ENCODE results near the gene PDE4B. TPM values are rescaled to one million over a fixed set of nuclear protein-coding genes. Genes with fewer than 3 reads are reported as not detected.

PDE4B gene
- total and polyA plus RNA-seq, 2 donors from 2014 or later, result 2.0 to 8.7 TPM

DNA sequence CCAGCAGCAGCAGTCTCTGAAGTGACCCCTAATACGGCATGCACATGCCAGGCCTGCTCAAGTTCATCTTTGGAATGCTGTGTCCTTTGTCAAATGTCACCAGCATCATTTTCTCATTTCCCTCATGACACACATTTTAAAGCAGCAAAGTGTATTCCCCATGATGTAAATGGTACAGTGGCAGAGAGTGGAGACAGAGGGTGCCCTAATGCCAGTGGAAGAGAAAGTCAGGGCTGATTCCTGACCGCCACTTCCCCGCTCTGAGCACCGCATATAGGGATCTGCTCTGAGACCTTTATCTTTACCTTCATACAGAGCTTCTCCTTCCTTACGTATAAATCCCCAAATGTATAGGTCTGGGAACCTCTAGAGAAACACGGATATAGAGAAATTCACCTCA lies 518.9 kb downstream of the PDE4B start:
- Histone ChIP-seq H3K9me3 (ENCODE audit: control insufficient read depth in 2 of 3, insufficient read depth in 1 of 3, low read length in 3 of 3) (no peaks in the 10 kb centered on the region), H3K9ac (ENCODE audit: low read length in 3 of 3) (no peak overlapping the region), H3K4me1 (ENCODE audit: control insufficient read depth in 2 of 3, insufficient read depth in 2 of 3, low read depth in 1 of 3, low read length in 3 of 3) (no peaks in the 10 kb centered on the region), H3K4me3 (ENCODE audit: low read length in 3 of 3) (no peak overlapping the region), H3K27ac (ENCODE audit: low read depth in 2 of 2, low read length in 2 of 2) (no peak overlapping the region), H3K27me3 (ENCODE audit: control insufficient read depth, insufficient read depth, low read length) (no peaks in the 10 kb centered on the region), H3K36me3 (ENCODE audit: control insufficient read depth in 2 of 3, insufficient read depth in 3 of 3, low read length in 3 of 3) (no peaks in the 10 kb centered on the region)
- no peak for FAIRE-seq
- TF ChIP-seq, protein P1, sequence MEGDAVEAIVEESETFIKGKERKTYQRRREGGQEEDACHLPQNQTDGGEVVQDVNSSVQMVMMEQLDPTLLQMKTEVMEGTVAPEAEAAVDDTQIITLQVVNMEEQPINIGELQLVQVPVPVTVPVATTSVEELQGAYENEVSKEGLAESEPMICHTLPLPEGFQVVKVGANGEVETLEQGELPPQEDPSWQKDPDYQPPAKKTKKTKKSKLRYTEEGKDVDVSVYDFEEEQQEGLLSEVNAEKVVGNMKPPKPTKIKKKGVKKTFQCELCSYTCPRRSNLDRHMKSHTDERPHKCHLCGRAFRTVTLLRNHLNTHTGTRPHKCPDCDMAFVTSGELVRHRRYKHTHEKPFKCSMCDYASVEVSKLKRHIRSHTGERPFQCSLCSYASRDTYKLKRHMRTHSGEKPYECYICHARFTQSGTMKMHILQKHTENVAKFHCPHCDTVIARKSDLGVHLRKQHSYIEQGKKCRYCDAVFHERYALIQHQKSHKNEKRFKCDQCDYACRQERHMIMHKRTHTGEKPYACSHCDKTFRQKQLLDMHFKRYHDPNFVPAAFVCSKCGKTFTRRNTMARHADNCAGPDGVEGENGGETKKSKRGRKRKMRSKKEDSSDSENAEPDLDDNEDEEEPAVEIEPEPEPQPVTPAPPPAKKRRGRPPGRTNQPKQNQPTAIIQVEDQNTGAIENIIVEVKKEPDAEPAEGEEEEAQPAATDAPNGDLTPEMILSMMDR (IDR thresholded peaks at IDR 0.05; ENCODE audit: borderline replicate concordance, extremely low read depth, insufficient read depth), result no peak
- no peak for DNase-seq
- intact Hi-C loops (cut with DNase I), result no loop called here

DNA sequence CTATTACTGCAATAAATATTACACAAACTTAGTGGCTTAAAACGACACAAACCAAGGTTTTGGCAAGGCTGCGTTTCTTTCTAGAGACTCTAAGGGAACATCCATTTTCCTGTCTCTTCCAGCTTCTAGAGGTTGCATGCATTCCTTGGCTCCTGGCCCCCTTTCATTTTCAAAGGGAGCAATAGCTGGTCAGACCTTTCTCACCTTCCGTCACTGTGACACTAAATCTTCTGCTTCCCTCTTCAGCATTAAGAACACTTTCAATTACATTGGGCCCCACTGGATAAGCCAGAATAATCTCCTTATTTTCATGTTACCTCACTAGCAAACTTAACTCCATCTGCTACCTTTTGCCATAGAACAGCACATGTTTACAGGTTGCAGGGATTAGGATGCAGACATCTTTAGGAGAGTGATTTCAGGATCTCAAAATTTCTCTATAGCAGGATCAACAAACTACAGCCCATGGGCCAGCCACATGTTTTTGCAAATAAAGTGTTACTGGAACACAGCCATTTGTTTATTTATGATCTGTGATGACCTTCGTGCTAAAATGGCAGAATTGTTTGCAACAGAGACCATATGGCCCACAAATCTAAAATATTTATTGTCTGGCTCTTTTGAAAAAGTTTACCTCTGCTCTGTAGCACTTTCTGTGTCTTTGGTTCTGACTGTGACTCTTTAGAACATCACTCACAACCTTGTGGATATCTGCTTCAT lies 519.7 kb downstream of the PDE4B start:
- TF ChIP-seq, protein P1 (IDR thresholded peaks at IDR 0.05; ENCODE audit: borderline replicate concordance, extremely low read depth, insufficient read depth), result no peak
- Histone ChIP-seq H3K4me1 (ENCODE audit: control insufficient read depth in 2 of 3, insufficient read depth in 2 of 3, low read depth in 1 of 3, low read length in 3 of 3) (no peaks in the 10 kb centered on the region), H3K27me3 (ENCODE audit: control insufficient read depth, insufficient read depth, low read length) (no peaks in the 10 kb centered on the region), H3K4me3 (ENCODE audit: low read length in 3 of 3) (no peak overlapping the region), H3K36me3 (ENCODE audit: control insufficient read depth in 2 of 3, insufficient read depth in 3 of 3, low read length in 3 of 3) (no peaks in the 10 kb centered on the region), H3K9ac (ENCODE audit: low read length in 3 of 3) (no peak overlapping the region), H3K9me3 (ENCODE audit: control insufficient read depth in 2 of 3, insufficient read depth in 1 of 3, low read length in 3 of 3) (no peaks in the 10 kb centered on the region), H3K27ac (ENCODE audit: low read depth in 2 of 2, low read length in 2 of 2) (no peak overlapping the region)
- peak in 2 of 5 donors; percentile 51 to 74 for DNase-seq
- intact Hi-C loops (cut with DNase I), result no loop called here
- no peak for FAIRE-seq

DNA sequence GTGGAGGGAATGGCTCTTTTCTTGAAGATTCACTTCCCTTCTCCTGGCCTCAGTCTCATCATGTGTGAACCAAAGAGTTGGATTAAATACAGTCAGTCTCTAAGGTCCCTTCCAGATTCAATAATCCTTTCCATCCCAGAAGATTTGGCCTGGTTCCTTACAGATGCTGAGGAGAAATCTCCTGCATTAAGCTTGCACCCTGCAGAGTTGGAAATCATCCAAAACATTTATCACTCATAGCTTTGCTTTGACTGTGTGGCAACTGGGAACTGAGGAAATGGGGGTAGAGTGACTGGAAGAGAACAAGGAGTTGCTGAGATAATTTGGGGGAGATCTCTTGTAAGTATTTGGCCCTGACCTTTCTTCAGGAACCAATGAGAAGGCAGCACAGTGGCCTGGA lies 520.7 kb downstream of the PDE4B start:
- Histone ChIP-seq H3K4me3 (ENCODE audit: low read length in 3 of 3) (no peak overlapping the region), H3K27me3 (ENCODE audit: control insufficient read depth, insufficient read depth, low read length) (no peaks in the 10 kb centered on the region), H3K9me3 (ENCODE audit: control insufficient read depth in 2 of 3, insufficient read depth in 1 of 3, low read length in 3 of 3) (no peaks in the 10 kb centered on the region), H3K9ac (ENCODE audit: low read length in 3 of 3) (no peak overlapping the region), H3K36me3 (ENCODE audit: control insufficient read depth in 2 of 3, insufficient read depth in 3 of 3, low read length in 3 of 3) (no peaks in the 10 kb centered on the region), H3K27ac (ENCODE audit: low read depth in 2 of 2, low read length in 2 of 2) (no peak overlapping the region), H3K4me1 (ENCODE audit: control insufficient read depth in 2 of 3, insufficient read depth in 2 of 3, low read depth in 1 of 3, low read length in 3 of 3) (no peaks in the 10 kb centered on the region)
- FAIRE-seq, result no peak
- DNase-seq, result no peak
- TF ChIP-seq, protein P1 (IDR thresholded peaks at IDR 0.05; ENCODE audit: borderline replicate concordance, extremely low read depth, insufficient read depth), result no peak
- intact Hi-C loops (cut with DNase I), result no loop called here

DNA sequence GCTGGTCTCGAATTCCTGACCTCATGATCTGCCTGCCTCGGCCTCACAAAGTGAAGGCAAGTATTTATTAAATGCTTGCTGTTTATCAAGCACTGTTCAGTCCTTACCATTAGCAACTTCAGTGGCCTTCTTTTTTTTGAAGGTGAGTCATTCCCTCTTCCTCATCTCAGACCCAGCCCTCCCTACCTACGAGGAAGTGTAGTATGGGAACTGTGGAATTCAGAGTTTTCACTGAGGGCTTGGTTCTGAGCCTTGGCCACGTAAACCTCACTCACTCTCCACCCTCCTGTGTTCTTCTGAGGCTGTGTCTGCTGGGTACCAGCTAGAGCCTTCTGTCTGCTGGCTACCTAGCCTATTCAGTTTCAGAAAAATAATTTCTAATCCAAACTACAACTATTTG lies 523.0 kb downstream of the PDE4B start:
- Histone ChIP-seq H3K4me1 (ENCODE audit: control insufficient read depth in 2 of 3, insufficient read depth in 2 of 3, low read depth in 1 of 3, low read length in 3 of 3) (no peaks in the 10 kb centered on the region), H3K27me3 (ENCODE audit: control insufficient read depth, insufficient read depth, low read length) (no peaks in the 10 kb centered on the region), H3K9ac (ENCODE audit: low read length in 3 of 3) (no peak overlapping the region), H3K9me3 (ENCODE audit: control insufficient read depth in 2 of 3, insufficient read depth in 1 of 3, low read length in 3 of 3) (no peaks in the 10 kb centered on the region), H3K27ac (ENCODE audit: low read depth in 2 of 2, low read length in 2 of 2) (no peak overlapping the region), H3K4me3 (ENCODE audit: low read length in 3 of 3) (no peak overlapping the region), H3K36me3 (ENCODE audit: control insufficient read depth in 2 of 3, insufficient read depth in 3 of 3, low read length in 3 of 3) (no peaks in the 10 kb centered on the region)
- intact Hi-C loops (cut with DNase I), result no loop called here
- no peak for DNase-seq
- TF ChIP-seq, protein P1 (IDR thresholded peaks at IDR 0.05; ENCODE audit: borderline replicate concordance, extremely low read depth, insufficient read depth), result no peak
- no peak for FAIRE-seq

All from kidney (tissue), 14 donors.